Keratinocyte (primary cell): ENCODE data around the gene BICD1. TPM values are rescaled to one million over a fixed set of nuclear protein-coding genes. Genes with fewer than 3 reads are reported as not detected.
A peak's percentile ranks its signal among the peaks of the same experiment; 100 is the strongest.

Experiments
- DNase-seq: peaks from one replicate; pipeline ENCODE4 v3.0.0-alpha.2; 2011; ENCODE audit warnings: low read depth, missing footprints, low spot score
- FAIRE-seq: peaks from 2 replicates; lab custom pipeline; 2011; peaks lifted over from hg19 to GRCh38; lab: Jason Lieb, UNC
- H2AFZ ChIP-seq: 2 replicates; pipeline ENCODE4 v1.6.0; 2012; ENCODE audit warnings: low read length, control low read depth, inconsistent platforms; ENCODE audit not compliant: control insufficient read depth
- H3K27ac ChIP-seq: 2 replicates; pipeline ENCODE4 v1.5.1; 2011; ENCODE audit warnings: low read length; ENCODE audit not compliant: control insufficient read depth, insufficient read depth
- H3K27me3 ChIP-seq: 3 replicates; pipeline ENCODE4 v1.6.0; 2011; ENCODE audit warnings: low read length; ENCODE audit not compliant: control insufficient read depth, insufficient read depth; ENCODE audit errors: extremely low read depth
- H3K36me3 ChIP-seq, 2 experiments: 2 replicates in 1 of 2; 3 replicates in 1 of 2; pipeline ENCODE4 v1.5.1; 2011; ENCODE audit warnings: low read length in 2 of 2, mild to moderate bottlenecking in 1 of 2; ENCODE audit not compliant: control insufficient read depth in 2 of 2, insufficient read depth in 2 of 2; ENCODE audit errors: extremely low read depth in 1 of 2
- H3K4me1 ChIP-seq: 3 replicates; pipeline ENCODE4 v1.5.1; 2011; ENCODE audit warnings: low read length; ENCODE audit not compliant: control insufficient read depth, insufficient read depth; ENCODE audit errors: extremely low read depth
- H3K4me2 ChIP-seq: 3 replicates; pipeline ENCODE4 v1.6.0; 2011; ENCODE audit warnings: low read depth, low read length; ENCODE audit not compliant: control insufficient read depth, insufficient read depth; ENCODE audit errors: extremely low read depth
- H3K4me3 ChIP-seq, 3 experiments: fragments of 200-600 bp in 1 of 3; sonication (generic) in 1 of 3; 2 replicates in 2 of 3; 3 replicates in 1 of 3; pipeline ENCODE4 v1.5.1; 2011 to 2016; ENCODE audit warnings: low read length in 3 of 3, mild to moderate bottlenecking in 3 of 3, control low read depth in 2 of 3, inconsistent platforms in 1 of 3, low read depth in 1 of 3, mixed read lengths in 1 of 3, mixed run types in 1 of 3, moderate library complexity in 1 of 3; ENCODE audit not compliant: control insufficient read depth in 2 of 3, insufficient read depth in 2 of 3; ENCODE audit errors: extremely low read depth in 1 of 3
- H3K79me2 ChIP-seq: 2 replicates; pipeline ENCODE4 v1.6.0; 2012; ENCODE audit warnings: low read length; ENCODE audit not compliant: control insufficient read depth, insufficient read depth
- H3K9ac ChIP-seq: 3 replicates; pipeline ENCODE4 v1.6.0; 2011; ENCODE audit warnings: low read length; ENCODE audit not compliant: control insufficient read depth, insufficient read depth; ENCODE audit errors: extremely low read depth
- H3K9me1 ChIP-seq: 3 replicates; pipeline ENCODE4 v1.6.0; 2011; ENCODE audit warnings: low read length; ENCODE audit not compliant: control insufficient read depth, insufficient read depth; ENCODE audit errors: extremely low read depth
- H3K9me3 ChIP-seq: 2 replicates; pipeline ENCODE4 v1.5.1; 2012; ENCODE audit warnings: low read depth, low read length; ENCODE audit not compliant: control insufficient read depth
- H4K20me1 ChIP-seq: 3 replicates; pipeline ENCODE4 v1.6.0; 2011; ENCODE audit warnings: low read length; ENCODE audit not compliant: control insufficient read depth, insufficient read depth; ENCODE audit errors: extremely low read depth
- CTCF ChIP-seq, 3 experiments: IDR thresholded peaks in 1 of 3; conservative IDR thresholded peaks in 1 of 3; optimal IDR thresholded peaks in 1 of 3; 2 replicates in 2 of 3; 3 replicates in 1 of 3; pipeline versions ENCODE3 to v1.5.1; 2011; ENCODE audit warnings: low read length in 3 of 3, mild to moderate bottlenecking in 3 of 3, moderate library complexity in 2 of 3, control low read depth in 1 of 3, inconsistent platforms in 1 of 3; ENCODE audit not compliant: insufficient read depth in 2 of 3; ENCODE audit errors: extremely low read depth in 1 of 3
- EZH2 ChIP-seq: IDR thresholded peaks from one replicate; pipeline ENCODE4 v1.6.1; 2012; ENCODE audit warnings: inconsistent platforms, mild to moderate bottlenecking, low read length, moderate library complexity
- dilution Hi-C: fragments of 300-500 bp; cut with MboI; formaldehyde crosslinking; loops from one replicate; pipeline ENCODE4 v1.7.0; 2020; ENCODE audit warnings: low sequenced_read_pairs; ENCODE audit not compliant: extremely low pct_ligation_motif_present
- polyA plus RNA-seq, 5 experiments: library from polyadenylated mRNA; depleted of rRNA in 3 of 5; stranded (reverse) in 3 of 5; stranded (forward) in 1 of 5; unstranded in 1 of 5; fragments of >200 nt; gene quantifications; 1 replicate in 1 of 5; 2 replicates in 3 of 5; 3 replicates in 1 of 5; pipeline versions ENCODE4 v1.2.1 to v1.2.3, GENCODE V29; 2011 to 2012; ENCODE audit warnings: missing spikeins in 2 of 5, low read depth in 1 of 5, low replicate concordance in 1 of 5

Gene BICD1
- polyA plus RNA-seq, 1 donor (not counting 4 experiments of a cell fraction or from before 2014, with no cell fraction given): 10.2 TPM

- Histone ChIP-seq H3K27ac (no peak overlapping the region), H3K4me1 (peaks cover 22% of the 10 kb centered on the region), H3K9ac (no peak overlapping the region), H3K4me2 (no peak overlapping the region), H3K9me1 (no peaks in the 10 kb centered on the region), H3K4me3 (no peak overlapping the region), H3K27me3 (no peaks in the 10 kb centered on the region), H3K9me3 (no peaks in the 10 kb centered on the region), H4K20me1 (no peaks in the 10 kb centered on the region), H3K79me2 (no peaks in the 10 kb centered on the region), H3K36me3 (no peaks in the 10 kb centered on the region), H2AFZ (no peak overlapping the region)
- dilution Hi-C loops: no loop called here
- FAIRE-seq (no peak), DNase-seq (no peak)
- TF ChIP-seq EZH2 (no peak), CTCF (optimal IDR thresholded peaks at IDR 0.05 in 1 of 3, IDR thresholded peaks at IDR 0.05 in 1 of 3, conservative IDR thresholded peaks at IDR 0.05 in 1 of 3; ENCODE audit: extremely low read depth in 1 of 3, insufficient read depth in 2 of 3, low read length in 3 of 3) (no peak)
These were observed 90.8 kb downstream of the BICD1 start for GRCh38 chr12:32197421-32197820.

DNA sequence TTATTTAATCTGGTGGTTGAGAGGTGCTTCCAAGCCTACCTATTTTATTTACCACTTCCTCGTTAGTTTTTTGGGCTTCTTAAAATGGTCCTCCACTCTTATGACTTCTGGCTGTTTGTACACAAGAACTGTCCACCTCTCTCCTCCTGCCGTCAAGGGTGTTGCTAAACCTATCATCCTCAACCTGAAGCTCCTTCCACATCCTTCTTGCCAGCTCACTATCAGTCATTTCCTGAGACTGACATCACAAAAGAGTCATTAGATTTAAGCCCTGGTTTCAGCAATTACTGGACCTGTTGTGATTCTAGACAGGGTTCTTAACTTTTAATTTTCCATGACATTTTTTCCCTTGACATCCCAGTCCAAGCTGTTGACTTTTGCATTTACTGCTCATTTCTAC is 91.9 kb downstream of the BICD1 start:
- Histone ChIP-seq H4K20me1 (no peaks in the 10 kb centered on the region), H3K27ac (peak overlapping the region; percentile 67), H2AFZ (peak overlapping the region; percentile 19), H3K4me2 (peak overlapping the region; percentile 58), H3K79me2 (no peaks in the 10 kb centered on the region), H3K27me3 (no peaks in the 10 kb centered on the region), H3K36me3 (no peaks in the 10 kb centered on the region), H3K4me1 (peaks cover 22% of the 10 kb centered on the region), H3K9ac (no peak overlapping the region), H3K9me1 (no peaks in the 10 kb centered on the region), H3K4me3 (peak overlapping the region in 1 of 3 experiments; percentile 29), H3K9me3 (no peaks in the 10 kb centered on the region)
- dilution Hi-C loops: no loop called here
- DNase-seq (peak; percentile 19), FAIRE-seq (peak; percentile 95)
- TF ChIP-seq CTCF (optimal IDR thresholded peaks at IDR 0.05 in 1 of 3, IDR thresholded peaks at IDR 0.05 in 1 of 3, conservative IDR thresholded peaks at IDR 0.05 in 1 of 3; ENCODE audit: extremely low read depth in 1 of 3, insufficient read depth in 2 of 3, low read length in 3 of 3) (no peak), EZH2 (no peak)
